ENCODE data around the gene DMXL2.
"Not testable (repeated sequence)": the region's sequence is repeated elsewhere in the genome, so short reads cannot be mapped to it uniquely, and the experiment has no call there.

DMXL2 gene

DNA sequence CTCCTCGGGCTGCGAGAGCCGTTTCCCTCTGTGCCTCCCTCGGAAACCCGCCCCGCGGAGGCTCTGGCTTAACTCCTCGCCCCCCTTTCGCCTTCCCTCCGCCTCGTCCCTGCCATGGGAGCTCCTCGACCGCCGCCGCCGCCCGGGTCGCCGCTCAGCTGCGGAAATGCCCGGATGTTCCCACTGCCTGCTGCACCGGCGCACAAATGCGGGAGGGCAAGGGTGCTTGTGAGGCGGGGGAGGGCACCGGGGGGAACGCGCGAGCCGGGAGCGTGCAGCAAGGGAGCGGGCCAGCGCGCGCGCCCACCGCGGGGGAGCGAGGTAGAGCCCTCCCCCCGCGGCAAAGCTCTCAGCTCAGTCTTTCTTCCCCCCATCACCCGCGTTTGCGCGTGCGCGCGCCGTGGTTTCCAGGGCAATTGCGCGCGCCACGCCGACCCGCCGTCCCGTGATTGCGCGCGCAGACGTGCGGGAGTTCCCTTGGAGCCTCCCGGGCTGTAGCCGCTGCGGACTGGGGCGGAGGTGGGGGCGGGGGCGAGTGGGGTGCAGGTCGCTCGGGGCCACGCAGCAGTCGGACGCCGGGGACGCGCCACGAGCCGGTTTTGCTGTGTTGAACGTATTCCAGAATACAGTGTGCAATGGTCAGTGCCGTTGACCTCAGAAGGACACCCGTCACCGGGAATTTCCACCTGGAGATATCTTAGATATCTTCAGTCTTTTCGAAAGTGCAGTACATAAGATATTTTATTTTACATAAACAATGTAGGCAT is at the start of gene DMXL2:
Gene DMXL2 (minus strand): TSS at position 168 of the 767 bp plus-strand sequence. CDS start 226 bp downstream, outside the sequence.
- DNase-seq, result peak; percentile 87

- DNase-seq, result no peak
These were observed 49.6 kb upstream of the DMXL2 start for GRCh38 chr15:51672155-51672687.

GRCh38 chr15:51669381-51669780 is 46.8 kb upstream of the DMXL2 start:
- no peak for DNase-seq

DNA sequence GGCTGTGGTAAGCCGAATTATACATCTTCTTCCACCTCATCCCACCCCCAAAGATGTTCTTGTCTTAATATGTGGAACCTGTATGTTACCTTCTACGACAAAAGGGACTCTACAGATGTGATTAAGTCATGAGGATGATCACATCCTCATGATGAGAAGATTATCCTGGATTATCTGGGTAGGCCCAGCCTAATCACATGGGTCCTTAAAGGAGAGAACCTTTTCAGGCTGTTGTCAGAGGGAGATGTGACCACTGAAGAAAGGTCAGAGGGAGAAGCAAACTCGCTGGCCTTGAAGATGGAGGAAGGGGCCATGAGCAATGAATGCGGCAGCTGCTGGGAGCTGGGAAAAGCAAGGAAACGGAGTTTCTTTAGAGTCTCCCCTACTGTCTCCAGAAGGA is 45.9 kb upstream of the DMXL2 start:
- DNase-seq, result no peak

DNA sequence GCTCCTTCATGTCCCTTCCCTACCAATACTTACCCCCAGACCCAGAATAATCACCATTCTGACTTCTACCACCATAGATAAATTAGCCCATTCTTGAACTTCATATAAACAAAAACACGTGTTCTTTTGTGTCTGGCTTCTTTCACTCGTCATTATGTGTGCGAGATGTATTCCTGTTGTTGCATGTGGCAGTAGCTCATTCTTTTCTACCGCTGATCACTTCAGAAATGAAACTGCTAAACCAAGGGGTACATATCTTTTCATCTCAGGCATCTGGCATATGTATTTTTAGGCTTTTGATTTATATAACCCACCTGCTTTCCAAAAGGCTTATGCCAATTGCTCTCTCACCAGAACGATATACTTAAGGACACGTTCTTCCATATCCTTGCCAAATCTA is 44.9 kb upstream of the DMXL2 start:
- DNase-seq, result no peak

GRCh38 chr15:51661072-51661471 is 38.5 kb upstream of the DMXL2 start:
- DNase-seq, result no peak

DNA sequence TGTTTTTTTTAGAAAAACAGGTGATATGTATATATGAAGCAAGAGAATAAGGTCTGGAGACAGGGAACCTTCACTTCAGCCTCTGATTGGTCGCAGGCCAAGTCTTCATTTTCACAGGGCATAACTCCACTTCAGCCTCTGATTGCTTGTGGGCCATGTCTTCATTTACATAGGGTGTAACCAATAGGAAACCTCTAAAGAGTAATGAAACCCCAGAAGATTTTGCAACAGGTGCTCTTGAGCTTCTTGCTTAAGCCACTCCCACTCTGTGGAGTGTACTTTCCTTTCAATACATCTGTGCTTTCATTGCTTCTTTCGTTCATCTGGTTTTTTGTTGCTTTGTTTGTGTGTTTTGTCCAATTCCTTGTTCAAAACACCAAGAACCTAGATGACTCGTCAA is 36.1 kb upstream of the DMXL2 start:
- no peak for DNase-seq

DNA sequence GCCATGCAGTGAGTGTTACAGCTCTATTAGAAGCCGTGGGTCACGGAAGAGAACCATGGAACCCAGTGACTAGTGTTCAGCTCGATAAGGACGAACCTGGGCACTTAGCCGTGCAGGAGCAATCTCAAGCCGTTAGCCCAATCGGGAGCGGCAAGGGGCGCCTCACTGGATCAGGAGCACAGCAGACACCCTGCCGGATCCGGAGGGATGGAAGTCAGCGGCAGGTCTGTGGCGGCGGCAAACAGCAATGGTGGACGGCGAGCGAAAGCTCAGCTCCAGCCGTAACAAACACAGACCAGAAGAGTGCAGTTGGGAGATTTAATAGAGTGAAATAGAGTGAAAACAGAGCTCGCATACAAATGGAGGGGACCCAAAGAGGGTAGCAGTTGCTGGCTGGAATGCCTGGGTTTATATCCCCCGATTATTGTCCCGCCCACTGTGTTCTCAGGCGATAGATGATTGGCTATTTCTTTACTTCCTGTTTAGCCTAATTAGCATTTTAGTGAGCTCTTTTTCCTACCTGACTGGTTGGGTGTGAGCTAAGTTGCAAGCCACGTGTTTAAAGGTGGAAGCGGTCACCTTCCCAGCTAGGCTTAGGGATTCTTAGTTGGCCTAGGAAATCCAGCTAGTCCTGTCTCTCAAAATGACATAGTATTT is 33.0 kb upstream of the DMXL2 start:
- DNase-seq, result not testable (repeated sequence)

DNA sequence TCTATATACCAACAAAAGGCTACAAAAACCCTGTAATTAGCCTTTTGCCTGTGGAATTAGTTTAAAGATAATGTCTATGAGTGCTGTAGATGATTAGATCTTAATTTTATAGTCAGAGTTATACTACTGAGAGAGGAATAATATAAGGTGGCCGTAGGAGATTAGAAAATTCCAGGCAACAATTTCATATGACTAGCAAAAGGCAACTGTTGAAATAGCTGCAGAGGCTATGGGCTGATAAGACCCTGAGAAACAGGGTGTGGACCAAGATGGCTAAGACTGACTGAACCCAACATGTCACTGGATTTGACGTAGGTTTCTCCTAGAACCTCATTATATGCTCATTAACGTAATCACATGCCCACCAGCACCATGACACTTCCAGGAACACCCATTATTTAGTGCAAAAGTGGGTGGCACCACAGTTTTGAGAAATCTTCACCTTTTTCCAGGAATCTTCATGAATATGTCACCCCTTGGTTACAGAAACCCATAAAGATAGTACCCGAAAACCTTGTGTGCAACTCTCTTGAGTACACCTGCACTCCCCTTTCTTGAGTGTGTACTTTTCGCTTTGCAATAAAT is 29.6 kb upstream of the DMXL2 start:
- no peak for DNase-seq

DNA sequence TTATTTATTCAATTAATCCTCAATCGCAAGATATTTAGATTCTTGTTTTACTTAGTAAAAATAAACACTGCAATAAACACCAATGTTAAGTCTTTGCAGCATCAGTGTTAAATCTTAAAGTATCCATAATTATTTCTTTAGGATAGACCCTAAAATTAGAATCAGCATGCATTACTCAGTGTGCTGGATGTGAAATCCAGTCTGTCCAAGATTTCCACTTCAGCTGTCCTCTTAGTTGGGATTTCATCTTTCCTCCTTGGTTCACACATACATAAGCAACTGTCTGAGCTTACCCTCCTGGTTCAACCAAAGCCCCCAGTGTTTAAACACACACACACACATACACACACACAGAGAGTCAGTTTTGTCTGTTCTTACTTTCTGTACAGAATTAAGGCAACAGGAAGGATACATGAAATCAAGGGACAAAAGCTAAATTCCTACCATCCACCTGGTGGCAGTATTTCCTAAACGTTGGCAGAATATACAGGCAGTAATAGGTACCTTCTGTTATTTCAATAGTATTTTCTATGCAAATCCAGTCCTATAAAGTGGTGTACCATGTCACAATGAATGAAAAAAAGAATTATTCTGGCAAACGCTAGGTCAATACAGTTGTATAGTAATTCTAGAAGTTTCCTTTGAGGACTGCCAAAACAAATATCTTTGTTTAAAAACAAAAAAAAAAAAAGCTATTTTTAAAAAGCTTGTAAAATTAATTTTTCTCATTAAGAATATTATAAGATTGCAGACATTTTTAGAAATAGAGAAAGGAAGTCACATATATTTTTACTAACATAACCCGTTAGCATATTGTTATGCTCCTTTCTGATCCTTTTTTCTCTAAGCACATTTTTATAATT is 27.3 kb upstream of the DMXL2 start:
- DNase-seq, result peak; percentile 31

DNA sequence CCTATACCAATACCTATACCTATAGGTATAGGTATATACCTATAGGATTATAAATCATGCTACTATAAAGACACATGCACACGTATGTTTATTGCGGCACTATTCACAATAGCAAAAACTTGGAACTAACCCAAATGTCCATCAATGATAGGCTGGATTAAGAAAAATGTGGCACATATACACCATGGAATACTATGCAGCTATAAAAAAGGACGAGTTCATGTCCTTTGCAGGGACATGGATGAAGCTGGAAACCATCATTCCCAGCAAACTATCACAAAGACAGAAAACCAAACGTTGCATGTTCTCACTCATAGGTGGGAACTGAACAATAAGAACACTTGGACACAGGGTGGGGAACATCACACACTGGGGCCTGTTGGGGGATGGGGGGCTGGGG is 26.1 kb upstream of the DMXL2 start:
- not testable (repeated sequence) for DNase-seq

DNA sequence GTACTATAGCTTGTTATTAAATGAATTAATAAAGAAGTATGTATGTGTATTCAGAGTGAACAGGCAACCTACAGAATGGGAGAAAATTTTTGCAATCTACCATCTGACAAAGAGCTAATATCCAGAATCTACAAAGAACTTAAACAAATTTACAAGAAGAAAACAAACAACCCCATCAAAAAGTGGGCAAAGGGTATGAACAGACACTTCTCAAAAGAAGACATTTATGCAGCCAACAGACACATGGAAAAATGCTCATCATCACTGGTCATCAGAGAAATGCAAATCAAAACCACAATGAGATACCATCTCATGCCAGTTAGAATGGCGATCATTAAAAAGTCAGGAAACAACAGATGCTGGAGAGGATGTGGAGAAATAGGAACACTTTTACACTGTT is 25.5 kb upstream of the DMXL2 start:
- not testable (repeated sequence) for DNase-seq

- peak; percentile 26 for DNase-seq
These were observed 24.6 kb upstream of the DMXL2 start for GRCh38 chr15:51647128-51647562.

DNA sequence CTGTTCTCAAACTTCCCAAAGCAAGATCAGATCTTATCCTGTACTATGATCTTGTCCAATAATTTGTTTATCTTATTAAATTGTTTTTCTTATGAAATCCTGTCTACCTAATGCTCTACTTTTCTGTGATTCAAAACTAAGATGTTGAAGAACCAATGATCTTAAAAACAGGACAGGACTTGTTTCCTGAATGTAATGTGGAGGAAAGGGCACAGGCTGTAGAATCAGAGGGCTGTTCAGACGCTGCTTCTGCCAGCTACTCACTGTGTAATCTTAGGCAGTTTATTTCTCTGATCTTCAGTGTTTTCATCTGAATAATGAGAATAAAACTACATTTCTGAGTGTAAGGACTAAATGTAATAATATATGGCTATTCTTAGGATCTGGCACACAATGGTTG is 20.1 kb upstream of the DMXL2 start:
- DNase-seq, result no peak

DNA sequence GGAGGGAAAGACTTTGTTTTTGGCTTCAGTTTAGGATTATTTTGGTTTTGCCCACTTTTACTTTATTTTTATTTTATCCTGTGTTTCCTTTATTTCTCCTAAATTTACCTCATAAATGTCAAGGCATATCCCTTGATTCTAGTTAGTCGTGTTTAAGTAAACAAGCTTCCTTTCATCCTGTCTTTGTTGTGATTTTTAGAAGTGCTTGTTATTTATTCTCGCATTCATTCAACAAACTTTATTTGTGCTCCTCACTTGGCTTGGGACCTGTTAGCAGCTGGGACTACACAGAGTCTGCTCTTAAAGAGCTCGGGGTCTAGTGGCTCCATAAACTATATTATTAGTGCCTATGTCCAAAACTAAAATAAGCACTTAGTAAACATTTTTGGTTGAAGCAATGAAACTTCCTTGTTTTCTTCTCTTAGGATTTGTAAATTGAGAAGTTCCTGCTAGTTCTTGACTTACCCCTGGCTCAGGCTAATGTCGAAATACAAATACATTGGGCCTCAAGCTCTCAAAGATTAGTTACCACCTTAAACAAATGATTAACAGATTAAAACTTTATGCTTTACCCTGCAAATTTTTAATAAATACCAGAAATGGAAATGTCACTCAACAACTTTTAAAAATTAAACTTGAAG is 19.0 kb upstream of the DMXL2 start:
- DNase-seq, result no peak

DNA sequence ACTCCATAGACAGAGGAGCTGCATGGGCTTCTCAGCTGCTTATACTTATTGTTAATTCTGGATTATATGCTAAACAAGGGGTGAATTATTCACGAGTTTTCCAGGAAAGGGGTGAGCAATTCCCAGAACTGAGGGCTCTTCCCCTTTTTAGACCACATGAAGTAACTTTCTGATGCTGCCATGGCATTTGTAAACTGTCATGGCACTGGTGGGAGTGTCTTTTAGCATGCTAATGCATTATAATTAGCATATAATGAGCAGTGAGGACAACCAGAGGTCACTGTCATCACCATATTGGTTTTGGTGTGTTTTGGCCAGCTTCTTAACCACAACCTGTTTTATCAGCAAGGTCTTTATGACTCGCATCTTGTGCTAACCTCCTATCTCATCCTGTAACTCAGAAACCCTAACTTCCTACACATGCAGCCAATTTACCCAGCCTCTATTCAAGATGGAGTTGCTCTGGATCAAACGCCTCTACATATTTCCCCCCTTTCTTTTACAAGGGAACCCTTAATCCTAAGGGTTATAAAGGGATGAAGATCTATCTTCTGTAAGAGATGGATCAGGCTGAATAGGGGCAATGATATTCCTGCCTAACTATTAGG is 12.1 kb upstream of the DMXL2 start:
- no peak for DNase-seq

DNA sequence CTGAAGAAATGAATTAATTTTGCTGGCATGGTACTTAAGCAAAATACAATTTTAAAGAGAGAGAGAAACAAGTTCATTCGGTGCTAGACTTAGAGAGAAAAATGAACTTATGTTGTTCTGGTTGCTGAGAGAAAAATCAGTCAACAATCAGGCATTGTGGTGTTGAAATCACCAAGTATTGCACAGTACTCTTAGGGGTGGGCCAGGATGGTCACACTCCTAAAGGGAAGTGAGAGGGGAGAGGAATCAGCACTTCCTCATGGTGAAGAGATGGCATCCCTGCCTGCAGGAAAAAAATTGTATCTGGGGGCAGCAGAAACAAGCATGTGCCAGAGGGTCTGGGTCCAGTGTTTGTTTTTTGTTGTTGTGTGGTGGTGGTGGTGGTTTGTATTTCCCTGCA is 7.0 kb upstream of the DMXL2 start:
- no peak for DNase-seq

DNA sequence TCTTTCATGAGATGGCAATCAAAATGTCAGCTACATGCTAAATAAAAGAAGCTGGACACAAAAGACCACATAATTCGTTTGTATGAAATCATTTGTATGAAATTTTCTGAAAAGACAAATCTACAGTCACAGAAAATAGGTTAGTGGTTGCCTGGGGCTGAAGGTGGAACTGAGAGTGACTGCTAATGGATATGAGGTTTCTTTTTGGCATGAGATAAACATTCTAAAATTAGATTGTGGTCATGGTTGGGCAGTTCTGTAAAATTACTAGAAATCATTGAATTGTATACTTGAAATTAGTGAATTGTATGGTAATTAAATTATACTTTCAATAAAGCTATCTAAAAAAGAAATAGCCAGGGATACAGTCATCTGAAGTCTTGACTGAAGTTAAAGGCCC is 2.7 kb upstream of the DMXL2 start:
- no peak for DNase-seq

DNA sequence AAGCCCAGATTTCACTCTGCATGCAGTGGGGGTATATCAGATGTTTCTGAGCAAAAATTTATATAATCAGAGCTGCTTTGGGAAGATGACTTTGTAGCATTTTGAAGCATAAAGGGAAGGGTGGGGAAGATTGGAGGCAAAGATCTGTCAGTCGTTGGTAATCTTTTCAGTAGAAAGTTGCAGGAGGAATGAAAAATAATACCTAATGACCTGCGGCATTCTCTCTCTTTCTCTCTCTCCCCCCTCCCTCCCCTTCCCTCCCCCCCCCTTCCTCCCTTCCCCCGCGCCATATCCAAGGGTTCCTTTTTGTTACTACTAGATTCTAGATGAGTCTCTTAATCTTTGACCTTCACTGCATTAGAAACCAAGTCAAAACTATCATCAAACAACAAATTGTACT is 1.5 kb upstream of the DMXL2 start:
- no peak for DNase-seq

GRCh38 chr15:51623386-51623938 is 891 bp upstream of the DMXL2 start:
- DNase-seq, result no peak

- DNase-seq, result peak; percentile 37
These were observed 501 bp downstream of the DMXL2 start for GRCh38 chr15:51621936-51622603.
